H1 (cell line): ENCODE measurements around the gene NEGR1. TPM values are rescaled to one million over a fixed set of nuclear protein-coding genes. Genes with fewer than 3 reads are reported as not detected.

ENCODE experiments used
- CTCF ChIA-PET: fragments of 300-600 bp; sonication (Branson Sonifier 250); formaldehyde crosslinking; loops from one replicate; lab custom pipeline; 2021; ENCODE audit not compliant: partially characterized antibody; lab: Charles Lee
- POLR2A ChIA-PET: fragments of 300-600 bp; sonication (Branson Sonifier 250); formaldehyde crosslinking; loops from one replicate; lab custom pipeline; 2021; ENCODE audit warnings: inconsistent platforms; ENCODE audit not compliant: partially characterized antibody; lab: Charles Lee
- DNase-seq, 2 experiments: peaks; one replicate each; pipeline versions ENCODE4 v3.0.0 to v3.0.0-alpha.2; 2010 to 2022; ENCODE audit warnings: low spot score in 2 of 2, low read depth in 1 of 2, mixed read lengths in 1 of 2
- FAIRE-seq: peaks from 2 replicates; lab custom pipeline; 2011; peaks lifted over from hg19 to GRCh38; lab: Jason Lieb, UNC
- H2AFZ ChIP-seq: 2 replicates; pipeline ENCODE4 v1.8.1; 2012; ENCODE audit warnings: low read length, inconsistent platforms
- H2AK5ac ChIP-seq: 2 replicates; pipeline ENCODE4 v1.6.1; 2013; ENCODE audit warnings: low read depth, low read length
- H2BK120ac ChIP-seq: replicated peaks from 2 replicates; pipeline ENCODE3; 2013; ENCODE audit warnings: low read depth, low read length, inconsistent platforms
- H2BK12ac ChIP-seq: 2 replicates; pipeline ENCODE4 v1.6.1; 2013; ENCODE audit warnings: low read depth, low read length
- H2BK15ac ChIP-seq: 2 replicates; pipeline ENCODE4 v1.6.1; 2013; ENCODE audit warnings: low read length
- H2BK20ac ChIP-seq: 2 replicates; pipeline ENCODE4 v1.6.1; 2013; ENCODE audit warnings: low read length
- H2BK5ac ChIP-seq: 2 replicates; pipeline ENCODE4 v1.6.1; 2013; ENCODE audit warnings: low read depth, low read length
- H3K14ac ChIP-seq: 2 replicates; pipeline ENCODE4 v1.6.1; 2013; ENCODE audit warnings: inconsistent platforms; ENCODE audit not compliant: insufficient read length
- H3K18ac ChIP-seq: 2 replicates; pipeline ENCODE4 v1.6.1; 2013; ENCODE audit warnings: low read length; ENCODE audit errors: extremely low read depth
- H3K23ac ChIP-seq: 2 replicates; pipeline ENCODE4 v1.6.1; 2013; ENCODE audit warnings: inconsistent platforms; ENCODE audit not compliant: insufficient read length
- H3K23me2 ChIP-seq: 2 replicates; pipeline ENCODE4 v1.6.1; 2013; ENCODE audit warnings: low read depth, low read length
- H3K27ac ChIP-seq: 2 replicates; pipeline ENCODE4 v1.6.1; 2011; ENCODE audit warnings: low read depth, low read length, inconsistent platforms
- H3K27me3 ChIP-seq, 4 experiments: replicated peaks in 1 of 4; 1 replicate in 1 of 4; 2 replicates in 3 of 4; pipeline versions ENCODE4 v1.6.1 to v1.8.1; 2011 to 2013; ENCODE audit warnings: low read length in 3 of 4, mild to moderate bottlenecking in 3 of 4, inconsistent platforms in 2 of 4, mixed read lengths in 2 of 4, moderate library complexity in 1 of 4; ENCODE audit not compliant: control insufficient read depth in 3 of 4, insufficient read depth in 3 of 4; ENCODE audit errors: extremely low read depth in 1 of 4
- H3K36me3 ChIP-seq, 4 experiments: 2 replicates each; pipeline versions ENCODE4 v1.6.1 to v1.8.1; 2011 to 2013; ENCODE audit warnings: mild to moderate bottlenecking in 4 of 4, low read length in 3 of 4, moderate library complexity in 2 of 4, control low read depth in 1 of 4, inconsistent platforms in 1 of 4; ENCODE audit not compliant: insufficient read depth in 4 of 4, control insufficient read depth in 2 of 4
- H3K4ac ChIP-seq: replicated peaks from 2 replicates; pipeline ENCODE3; 2013; ENCODE audit warnings: low read length, low read depth, mixed read lengths, inconsistent platforms; ENCODE audit not compliant: insufficient read length
- H3K4me1 ChIP-seq, 4 experiments: replicated peaks in 1 of 4; 1 replicate in 1 of 4; 2 replicates in 3 of 4; pipeline versions ENCODE4 v1.6.1 to v1.8.1; 2011 to 2013; ENCODE audit warnings: low read length in 3 of 4, inconsistent platforms in 2 of 4, mixed read lengths in 1 of 4; ENCODE audit not compliant: insufficient read depth in 4 of 4, control insufficient read depth in 3 of 4
- H3K4me2 ChIP-seq, 2 experiments: 2 replicates each; pipeline versions ENCODE4 v1.6.1 to v1.8.1; 2011 to 2013; ENCODE audit warnings: low read depth in 2 of 2, low read length in 2 of 2, control low read depth in 1 of 2, inconsistent platforms in 1 of 2, mild to moderate bottlenecking in 1 of 2; ENCODE audit not compliant: insufficient read depth in 1 of 2
- H3K4me3 ChIP-seq, 4 experiments: fragments of 200-600, 300-600 bp in 1 of 4; sonication (generic), shearing (Covaris generic), sonication (Bioruptor Twin) in 1 of 4; 2 replicates each; pipeline versions ENCODE4 v1.5.1 to v1.8.1; 2011 to 2016; ENCODE audit warnings: low read length in 4 of 4, low read depth in 3 of 4, control low read depth in 2 of 4, inconsistent platforms in 2 of 4, mild to moderate bottlenecking in 2 of 4, mixed read lengths in 1 of 4, moderate library complexity in 1 of 4; ENCODE audit not compliant: insufficient read depth in 2 of 4; ENCODE audit errors: extremely low read depth in 1 of 4
- H3K56ac ChIP-seq: replicated peaks from 2 replicates; pipeline ENCODE3; 2013; ENCODE audit warnings: low read depth, mild to moderate bottlenecking, mixed read lengths, low read length, inconsistent platforms; ENCODE audit not compliant: insufficient read length
- H3K79me1 ChIP-seq: 2 replicates; pipeline ENCODE4 v1.6.1; 2013; ENCODE audit warnings: low read depth, low read length, control low read depth
- H3K79me2 ChIP-seq, 2 experiments: 2 replicates each; pipeline versions ENCODE4 v1.6.1 to v1.8.1; 2012 to 2013; ENCODE audit warnings: low read length in 2 of 2, mild to moderate bottlenecking in 2 of 2, inconsistent platforms in 1 of 2; ENCODE audit not compliant: insufficient read depth in 2 of 2, control insufficient read depth in 1 of 2
- H3K9ac ChIP-seq, 4 experiments: replicated peaks in 1 of 4; 1 replicate in 1 of 4; 2 replicates in 3 of 4; pipeline versions ENCODE4 v1.6.1 to v1.8.1; 2011 to 2013; ENCODE audit warnings: low read depth in 3 of 4, low read length in 3 of 4, control low read depth in 2 of 4, mild to moderate bottlenecking in 2 of 4, moderate library complexity in 2 of 4, inconsistent platforms in 1 of 4; ENCODE audit errors: extremely low read depth in 1 of 4
- H3K9me3 ChIP-seq, 2 experiments: 2 replicates each; pipeline versions ENCODE4 v1.6.1 to v1.8.1; 2012 to 2013; ENCODE audit warnings: mild to moderate bottlenecking in 2 of 2, moderate library complexity in 2 of 2, control low read depth in 1 of 2, inconsistent platforms in 1 of 2, low read depth in 1 of 2, low read length in 1 of 2, mixed read lengths in 1 of 2; ENCODE audit not compliant: insufficient read depth in 2 of 2
- H4K20me1 ChIP-seq, 2 experiments: replicated peaks in 1 of 2; 2 replicates each; pipeline versions ENCODE3 to v1.8.1; 2011 to 2013; ENCODE audit warnings: inconsistent platforms in 2 of 2, low read length in 2 of 2, mild to moderate bottlenecking in 1 of 2; ENCODE audit not compliant: insufficient read depth in 2 of 2, control insufficient read depth in 1 of 2
- H4K5ac ChIP-seq: 2 replicates; pipeline ENCODE4 v1.6.1; 2013; ENCODE audit warnings: low read length, low read depth, mixed read lengths, inconsistent platforms; ENCODE audit not compliant: insufficient read length
- H4K8ac ChIP-seq: 2 replicates; pipeline ENCODE4 v1.8.0; 2013; ENCODE audit warnings: mild to moderate bottlenecking, moderate library complexity, low read length, inconsistent platforms; ENCODE audit not compliant: insufficient read depth; ENCODE audit errors: extremely low read depth
- H4K91ac ChIP-seq: replicated peaks from 2 replicates; pipeline ENCODE3; 2013; ENCODE audit warnings: low read length, mixed read lengths, inconsistent platforms; ENCODE audit not compliant: insufficient read length
- BRCA1 ChIP-seq: IDR thresholded peaks from 2 replicates; pipeline ENCODE4 v1.6.1; 2012; ENCODE audit warnings: low read depth, low read length, improper control_type of control experiment
- RBBP5 ChIP-seq: IDR thresholded peaks from 2 replicates; pipeline ENCODE4 v1.7.1; 2012; ENCODE audit warnings: low read depth, mild to moderate bottlenecking, inconsistent platforms, low read length, moderate library complexity, borderline replicate concordance
- WGBS, 2 experiments: shearing (Covaris generic) in 1 of 2; methylation state at CpG; one replicate each; pipeline versions ENCODE4 v1.1.6 to v1.1.7; 2013 to 2015; ENCODE audit warnings: low lambda C conversion rate in 2 of 2, mixed read lengths in 2 of 2, inconsistent platforms in 1 of 2, low coverage in 1 of 2, missing lambda C conversion rate in 1 of 2; ENCODE audit not compliant: insufficient replicate concordance in 2 of 2, insufficient coverage in 1 of 2, insufficient read length in 1 of 2; ENCODE audit errors: extremely low coverage in 1 of 2, missing lambda C conversion rate in 1 of 2; 5-methylcytosine and 5-hydroxymethylcytosine counted together
- polyA plus RNA-seq, 7 experiments: library from polyadenylated mRNA; depleted of rRNA in 3 of 7; stranded (reverse) in 5 of 7; unstranded in 2 of 7; fragments of >200 nt in 5 of 7; fragments of 200-250 nt in 2 of 7; gene quantifications; 1 replicate in 5 of 7; 2 replicates in 1 of 7; 4 replicates in 1 of 7; pipeline versions ENCODE4 v1.2.1 to v1.2.3, GENCODE V29; 2011 to 2013; ENCODE audit warnings: missing spikeins in 2 of 7, mixed read lengths in 2 of 7
- total RNA-seq: library from RNA; stranded (reverse); fragmentation: NEBNext Ultra II Directional; extraction: Animal tissue kit (Norgen Biotek cat#: 25700); gene quantifications from 2 replicates; pipeline ENCODE4 v1.2.1, GENCODE V29; 2021

Gene NEGR1
- total and polyA plus RNA-seq, 2 of the 8 experiments (the other 6 are each of a cell fraction or from before 2014, with no cell fraction given) = 0.71 to 1.3 TPM

DNA sequence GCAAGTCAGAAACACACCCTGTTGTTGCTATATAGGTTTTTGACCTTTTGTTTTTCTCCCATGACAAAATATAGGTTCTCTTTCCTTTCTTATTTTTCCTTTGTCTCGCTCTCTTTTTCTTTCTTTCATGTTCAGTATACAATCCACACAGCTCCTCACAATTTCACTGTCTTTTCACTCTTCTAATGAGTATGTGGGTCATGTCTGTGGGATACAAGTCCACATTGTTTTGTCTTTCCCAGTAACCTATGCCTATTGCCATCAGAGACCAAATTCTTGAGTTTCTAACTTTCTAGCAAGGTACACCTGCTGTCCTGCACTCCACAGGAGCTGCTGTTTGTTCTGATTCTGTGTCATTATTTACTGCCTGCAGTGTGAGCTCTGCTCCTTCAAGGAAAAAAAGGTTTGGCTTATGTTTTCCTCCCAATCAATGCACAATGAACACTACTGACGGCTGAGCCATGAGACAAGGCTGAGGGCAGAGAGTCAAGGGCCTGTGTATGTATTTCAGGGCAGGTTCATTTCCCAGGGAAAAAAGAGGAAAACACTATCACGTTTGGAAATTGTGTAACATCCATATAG is 453.8 kb downstream of the NEGR1 start:
- CTCF ChIA-PET = interaction anchor here (0.8 to 1.3 kb wide), 2 partner anchors 19 to 44 kb away, joined by 3 read pairs; no protein-coding TSS in a partner anchor
- H2BK12ac ChIP-seq = no peak overlapping the region
- H3K27me3 ChIP-seq = no peaks in the 10 kb centered on the region
- DNase-seq (no peak), FAIRE-seq (no peak)
- H2BK120ac ChIP-seq = no peak overlapping the region
- H3K79me1 ChIP-seq = no peaks in the 10 kb centered on the region
- peaks cover 0 to 12% (median 2%) of the 10 kb centered on the region in 4 experiments; a peak in 2 of 7 replicates for H3K4me1 ChIP-seq
- H3K56ac ChIP-seq = no peak overlapping the region
- WGBS, 2 experiments = 77% methylated on average over 3 of the region's 3 CpGs; no CpG with 5 or more reads in 1 of the 2 experiments
- H3K18ac ChIP-seq = no peak overlapping the region
- H3K4ac ChIP-seq = no peak overlapping the region
- H4K8ac ChIP-seq = no peak overlapping the region
- no peak overlapping the region for H2AK5ac ChIP-seq
- no peak overlapping the region for H2BK20ac ChIP-seq
- no peak overlapping the region for H2BK5ac ChIP-seq
- no peak overlapping the region for H3K4me2 ChIP-seq
- H4K91ac ChIP-seq = no peak overlapping the region
- H2AFZ ChIP-seq = no peak overlapping the region
- no peak overlapping the region for H2BK15ac ChIP-seq
- H3K14ac ChIP-seq = no peak overlapping the region
- no peak overlapping the region for H3K9ac ChIP-seq
- H4K20me1 ChIP-seq = no peaks in the 10 kb centered on the region
- POLR2A ChIA-PET = no interaction called here
- no peak overlapping the region for H3K23ac ChIP-seq
- H3K4me3 ChIP-seq = no peak overlapping the region
- H4K5ac ChIP-seq = no peak overlapping the region
- no peaks in the 10 kb centered on the region for H3K23me2 ChIP-seq
- no peaks in the 10 kb centered on the region for H3K79me2 ChIP-seq
- H3K27ac ChIP-seq = no peak overlapping the region
- H3K36me3 ChIP-seq = no peaks in the 10 kb centered on the region
- no peaks in the 10 kb centered on the region for H3K9me3 ChIP-seq
- TF ChIP-seq BRCA1 (no peak), RBBP5 (no peak)
